NCI-H82 (cell line): Measurements from ENCODE around the gene FAM3A.

Experiments
- DNase-seq: peaks from one replicate; lab custom pipeline; 2025; lab: John Stamatoyannopoulos, UW

FAM3A gene

GRCh38 chrX:154534526-154535322, 18.7 kb upstream of the FAM3A start:
- DNase-seq = peak; percentile 88

DNA sequence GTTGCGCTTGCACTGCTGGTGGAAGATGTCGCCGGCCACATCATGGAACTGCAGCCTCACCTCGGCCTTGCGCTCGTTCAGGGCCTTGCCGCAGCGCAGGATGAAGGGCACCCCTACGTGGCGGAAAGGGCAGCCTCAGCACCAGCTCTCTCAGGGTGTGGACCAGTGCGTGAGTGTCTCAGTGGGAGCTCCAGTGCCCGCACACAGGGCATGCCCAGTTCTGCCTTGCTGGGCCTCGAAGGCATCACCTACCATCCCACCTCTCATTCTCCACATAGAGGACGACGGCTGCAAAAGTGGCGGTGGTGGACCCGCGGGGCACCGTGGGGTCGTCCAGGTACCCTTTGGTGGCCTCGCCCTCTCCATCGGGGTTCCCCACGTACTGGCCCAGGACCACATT, 16.7 kb upstream of the FAM3A start:
- DNase-seq = no peak

GRCh38 chrX:154531626-154532025, 15.6 kb upstream of the FAM3A start:
- no peak for DNase-seq

GRCh38 chrX:154530286-154530685, 14.3 kb upstream of the FAM3A start:
- no peak for DNase-seq

- DNase-seq = no peak
Observed at GRCh38 chrX:154529206-154529612, 13.2 kb upstream of the FAM3A start.

DNA sequence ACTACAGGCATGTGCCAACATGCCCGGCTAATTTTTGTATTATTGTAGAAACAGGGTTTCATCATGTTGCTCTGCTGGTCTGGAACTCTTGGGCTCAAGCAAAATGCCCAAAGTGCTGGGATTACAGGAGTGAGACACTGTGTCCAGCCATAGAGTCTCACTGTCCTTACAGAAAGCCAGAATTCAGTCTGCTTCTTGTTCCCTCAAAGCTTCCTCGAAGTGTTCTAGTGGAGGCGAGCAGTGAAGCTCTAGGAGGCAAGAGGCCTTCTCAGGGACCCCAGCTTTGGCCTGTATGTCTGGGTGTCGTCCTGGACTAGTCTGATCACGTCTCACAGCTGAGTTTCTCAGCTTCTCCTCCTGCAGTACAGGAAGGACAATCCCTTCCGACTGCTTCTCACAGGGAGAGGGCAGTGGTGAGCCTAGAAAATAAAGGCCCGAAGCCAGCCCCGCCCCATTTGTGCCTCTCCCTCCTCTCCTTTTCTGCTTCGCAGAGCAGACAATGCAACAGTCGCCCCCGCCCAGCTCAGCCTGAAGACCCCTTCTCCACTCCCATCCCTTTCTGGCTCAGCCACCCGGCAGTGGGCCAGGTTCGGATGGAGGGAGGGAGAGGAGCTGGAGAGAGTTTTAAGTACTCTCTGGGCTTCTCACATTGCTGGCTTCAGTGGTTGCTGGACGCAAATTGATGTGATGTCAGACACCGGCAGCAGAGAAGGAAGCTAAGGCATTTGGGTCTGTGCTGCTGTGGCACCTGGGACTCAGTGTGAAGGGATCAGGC, 11.1 kb upstream of the FAM3A start:
- peak; percentile 89 for DNase-seq

GRCh38 chrX:154525606-154526490, 9.8 kb upstream of the FAM3A start:
- DNase-seq = peak; percentile 16

GRCh38 chrX:154519389-154519788, 3.4 kb upstream of the FAM3A start:
- no peak for DNase-seq

DNA sequence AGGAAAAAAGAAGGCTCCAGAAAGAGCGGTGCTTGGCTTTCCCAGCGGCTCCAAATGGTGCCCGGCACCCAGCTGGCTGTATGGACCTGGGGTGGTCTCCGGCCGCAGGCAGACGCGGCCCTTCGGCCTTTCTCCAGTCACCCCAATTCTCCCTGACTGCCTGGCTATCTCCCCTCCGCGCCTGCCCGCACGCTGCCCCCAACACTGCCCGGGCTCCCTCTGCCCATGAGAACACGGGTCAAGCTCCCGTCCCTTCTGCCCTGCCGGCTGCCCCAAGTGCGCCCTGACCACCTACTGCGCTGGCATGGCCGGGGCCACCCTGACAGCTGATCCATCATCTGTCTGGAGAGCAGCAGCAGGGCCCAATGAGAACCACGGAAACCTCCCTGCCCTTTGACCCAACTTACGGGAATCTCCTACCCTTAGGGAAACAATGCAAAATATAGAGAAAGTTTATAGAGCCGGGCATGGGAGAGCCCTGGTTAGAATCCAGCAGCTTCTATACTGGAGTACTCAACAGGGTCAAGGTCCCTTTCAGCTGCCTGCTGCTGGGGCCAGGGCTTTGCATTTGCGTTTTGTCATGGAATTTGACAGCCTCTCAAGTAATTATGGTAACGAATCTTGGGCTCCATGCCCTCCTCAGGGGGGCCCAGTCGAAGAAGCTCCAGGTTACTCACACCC, 1.2 kb upstream of the FAM3A start:
- DNase-seq = no peak

DNA sequence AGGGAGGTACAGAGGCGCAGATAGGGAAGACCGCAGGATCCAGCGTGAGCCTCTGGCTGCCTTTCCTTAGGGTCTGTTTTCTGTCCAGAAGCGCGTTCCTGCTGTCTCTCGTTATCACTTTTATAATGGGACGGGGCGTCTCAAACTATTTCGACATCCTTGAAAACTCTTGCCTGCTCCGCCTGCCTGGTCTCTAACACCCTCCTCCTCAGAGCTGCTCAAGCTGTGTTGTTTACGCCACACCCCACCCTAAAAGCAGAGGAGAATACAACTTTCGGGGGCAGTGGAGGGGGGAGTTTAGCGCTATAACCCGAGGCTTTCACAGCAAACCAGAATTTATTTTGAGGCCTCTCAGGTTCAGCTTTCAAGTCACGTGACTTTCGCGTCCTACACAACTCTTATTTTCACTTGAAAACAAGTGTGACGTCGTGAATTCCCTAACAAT, 646 bp upstream of the FAM3A start:
- DNase-seq = no peak

DNA sequence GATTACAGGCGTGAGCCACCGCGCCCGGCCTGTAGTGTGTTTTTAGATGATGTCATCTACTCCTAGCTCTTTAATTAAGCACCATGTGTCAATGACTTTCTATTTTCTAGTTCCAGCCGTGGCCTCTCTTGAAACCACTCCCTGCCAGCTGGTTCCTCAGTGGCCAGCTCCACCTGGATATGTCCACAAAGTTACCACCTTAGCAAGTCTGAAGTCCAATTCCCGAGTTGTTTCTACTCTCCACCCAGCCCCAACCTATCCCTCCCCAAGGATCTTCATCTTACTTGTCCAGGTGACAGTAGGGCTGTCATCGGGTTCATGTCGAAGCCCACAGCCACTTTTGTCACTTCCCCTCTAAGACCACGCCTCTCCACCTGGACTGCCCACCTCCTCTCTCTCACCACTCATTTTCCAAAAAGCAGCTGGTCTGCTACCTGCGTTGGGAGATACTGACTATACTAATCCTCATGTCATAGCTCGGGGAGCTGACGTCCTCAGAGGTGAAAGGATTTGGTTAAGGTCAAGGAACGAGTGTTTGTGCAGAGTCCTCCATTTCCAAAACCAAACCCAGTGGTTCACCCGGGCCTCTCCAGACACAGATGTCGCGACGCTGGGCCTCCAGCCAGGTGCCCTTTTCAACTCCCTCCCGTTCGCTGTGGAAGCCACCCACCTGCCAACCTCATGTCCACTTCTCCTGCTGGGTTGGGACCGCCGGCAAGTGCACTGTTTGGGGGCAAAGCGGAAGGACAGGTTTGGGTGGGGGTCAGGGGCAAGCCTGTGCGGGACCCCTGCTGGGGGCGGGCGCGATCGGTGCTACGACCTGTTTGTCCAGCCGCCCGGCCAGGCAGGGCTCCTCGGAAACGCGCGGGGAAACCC, 704 bp downstream of the FAM3A start:
- peak; percentile 43 for DNase-seq

DNA sequence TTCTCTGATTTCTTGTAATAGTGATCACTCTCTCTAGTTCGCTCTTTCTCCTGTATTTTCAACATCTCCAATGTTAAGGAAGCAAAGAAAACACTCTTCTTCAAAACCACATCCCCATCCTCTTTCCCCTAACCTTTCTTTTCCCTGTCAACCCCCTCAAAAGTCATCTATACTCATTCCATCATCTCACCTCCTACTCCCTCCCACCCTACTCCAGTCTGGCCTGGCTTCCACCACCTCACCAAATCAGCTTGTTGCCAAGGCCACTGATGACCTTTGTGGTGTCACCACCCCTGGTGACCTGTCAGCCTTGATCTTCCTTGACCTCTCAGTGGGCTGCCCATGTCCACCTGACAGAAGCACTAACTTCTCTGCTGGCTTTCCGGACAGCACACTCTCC, 2.3 kb downstream of the FAM3A start:
- no peak for DNase-seq

DNA sequence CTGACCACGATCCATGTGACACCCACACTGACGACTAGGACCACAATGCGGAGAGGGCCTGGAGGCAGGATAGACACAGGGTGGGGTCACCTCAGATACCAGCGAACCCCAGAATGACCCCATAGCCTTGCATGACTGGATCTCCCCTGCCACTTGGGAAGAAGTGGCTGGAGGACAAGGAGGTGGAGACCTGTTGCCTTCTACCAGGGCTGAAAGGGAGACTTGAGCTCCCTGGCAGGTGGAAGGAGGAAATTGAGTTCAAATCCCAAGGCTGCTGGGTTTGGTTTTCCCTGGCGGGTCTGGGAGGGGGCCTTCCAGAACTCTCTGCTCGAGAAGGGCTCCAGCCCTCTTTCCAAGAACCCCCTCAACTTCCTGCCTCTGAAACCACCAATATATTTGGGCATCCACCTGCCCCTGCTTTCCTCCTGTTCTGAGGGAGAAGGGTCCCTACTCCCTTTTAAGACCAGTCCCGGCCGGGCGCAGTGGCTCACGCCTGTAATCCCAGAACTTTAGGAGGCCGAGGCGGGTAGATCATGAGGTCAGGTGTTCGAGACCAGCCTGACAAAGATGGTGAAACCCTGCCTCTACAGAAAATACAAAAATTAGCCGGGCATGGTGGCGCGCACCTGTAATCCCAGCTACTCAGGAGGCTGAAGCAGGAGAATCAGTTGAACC, 3.0 kb downstream of the FAM3A start:
- no peak for DNase-seq

GRCh38 chrX:154511761-154512160, 4.3 kb downstream of the FAM3A start:
- no peak for DNase-seq

- no peak for DNase-seq
Observed at GRCh38 chrX:154509455-154509854, 6.6 kb downstream of the FAM3A start.

GRCh38 chrX:154508384-154508745, 7.7 kb downstream of the FAM3A start:
- DNase-seq = no peak

- DNase-seq = no peak
Observed at GRCh38 chrX:154507673-154508383, 8.2 kb downstream of the FAM3A start.

DNA sequence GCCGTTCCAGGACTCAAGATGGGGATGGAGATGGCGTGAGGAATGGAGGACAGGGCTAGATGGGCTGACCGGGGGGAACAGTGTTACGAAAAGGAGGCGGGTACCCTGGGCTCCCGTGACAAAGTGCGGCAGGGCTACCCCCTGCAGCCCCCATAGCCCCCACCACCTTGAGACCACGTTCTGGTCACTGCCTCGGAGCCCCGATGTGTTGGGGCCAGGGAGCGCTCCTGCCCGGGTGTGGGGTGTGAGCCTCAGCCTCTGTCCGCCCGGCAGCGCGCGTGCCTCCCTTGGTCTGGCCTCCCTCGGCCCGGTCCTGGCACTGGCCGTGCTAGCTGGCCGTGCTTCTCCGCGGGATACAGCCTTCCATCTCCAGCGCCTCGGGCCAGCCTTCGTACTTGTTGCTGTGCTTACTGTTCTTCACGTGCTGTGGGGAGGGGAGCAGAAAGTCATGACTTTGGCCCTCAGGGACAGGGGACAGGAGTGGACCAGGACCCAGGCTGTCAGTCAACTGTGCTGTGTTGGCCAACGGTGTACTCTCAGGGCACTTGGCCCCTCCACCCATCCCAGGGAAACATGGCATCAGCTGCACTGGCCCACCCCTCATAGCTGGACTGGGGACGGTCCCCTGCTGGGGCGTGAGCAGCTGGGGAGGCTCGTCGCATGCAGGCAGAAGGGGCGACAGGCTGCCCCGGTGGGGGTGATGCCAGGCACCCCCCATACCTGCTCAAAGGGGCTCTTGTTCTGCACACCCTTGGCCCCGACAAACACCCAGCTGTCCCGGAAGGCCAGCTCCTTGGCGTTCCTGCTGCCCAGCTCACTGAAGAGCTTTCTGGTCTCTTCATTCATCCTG, 9.3 kb downstream of the FAM3A start:
- DNase-seq = no peak

DNA sequence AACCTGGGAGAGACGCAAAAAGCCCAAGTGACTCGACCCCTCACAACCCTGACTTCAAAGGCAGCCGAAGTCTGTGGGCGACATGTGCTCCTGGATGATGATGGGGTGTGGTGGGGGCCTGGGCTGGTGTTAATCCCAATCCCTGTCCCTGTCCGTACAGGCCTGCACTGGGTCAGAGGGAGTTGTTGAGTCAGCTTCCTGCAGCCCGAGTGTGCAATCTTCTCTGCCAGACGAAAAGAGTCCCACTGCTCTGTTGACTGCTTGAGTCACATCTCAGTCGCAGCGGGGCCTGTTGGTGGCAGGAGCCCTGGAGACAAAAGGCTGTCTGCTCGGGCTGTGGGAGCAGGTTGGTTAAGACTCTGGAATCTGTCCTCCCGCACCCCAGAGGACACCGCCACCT, 10.3 kb downstream of the FAM3A start:
- DNase-seq = no peak
